GM19099 (cell line): Measurements from ENCODE around the gene TBC1D25.

Source experiments
- POLR2A ChIP-seq: IDR thresholded peaks from 3 replicates; pipeline ENCODE4 v1.6.1; 2011; ENCODE audit warnings: low read depth; ENCODE audit not compliant: insufficient read length; ENCODE audit errors: extremely low read depth

The TBC1D25 gene, protein sequence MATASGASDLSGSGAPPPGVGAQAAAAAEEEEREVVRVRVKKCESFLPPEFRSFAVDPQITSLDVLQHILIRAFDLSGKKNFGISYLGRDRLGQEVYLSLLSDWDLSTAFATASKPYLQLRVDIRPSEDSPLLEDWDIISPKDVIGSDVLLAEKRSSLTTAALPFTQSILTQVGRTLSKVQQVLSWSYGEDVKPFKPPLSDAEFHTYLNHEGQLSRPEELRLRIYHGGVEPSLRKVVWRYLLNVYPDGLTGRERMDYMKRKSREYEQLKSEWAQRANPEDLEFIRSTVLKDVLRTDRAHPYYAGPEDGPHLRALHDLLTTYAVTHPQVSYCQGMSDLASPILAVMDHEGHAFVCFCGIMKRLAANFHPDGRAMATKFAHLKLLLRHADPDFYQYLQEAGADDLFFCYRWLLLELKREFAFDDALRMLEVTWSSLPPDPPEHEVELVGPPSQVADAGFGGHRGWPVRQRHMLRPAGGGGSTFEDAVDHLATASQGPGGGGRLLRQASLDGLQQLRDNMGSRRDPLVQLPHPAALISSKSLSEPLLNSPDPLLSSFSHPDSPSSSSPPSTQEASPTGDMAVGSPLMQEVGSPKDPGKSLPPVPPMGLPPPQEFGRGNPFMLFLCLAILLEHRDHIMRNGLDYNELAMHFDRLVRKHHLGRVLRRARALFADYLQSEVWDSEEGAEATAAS

DNA sequence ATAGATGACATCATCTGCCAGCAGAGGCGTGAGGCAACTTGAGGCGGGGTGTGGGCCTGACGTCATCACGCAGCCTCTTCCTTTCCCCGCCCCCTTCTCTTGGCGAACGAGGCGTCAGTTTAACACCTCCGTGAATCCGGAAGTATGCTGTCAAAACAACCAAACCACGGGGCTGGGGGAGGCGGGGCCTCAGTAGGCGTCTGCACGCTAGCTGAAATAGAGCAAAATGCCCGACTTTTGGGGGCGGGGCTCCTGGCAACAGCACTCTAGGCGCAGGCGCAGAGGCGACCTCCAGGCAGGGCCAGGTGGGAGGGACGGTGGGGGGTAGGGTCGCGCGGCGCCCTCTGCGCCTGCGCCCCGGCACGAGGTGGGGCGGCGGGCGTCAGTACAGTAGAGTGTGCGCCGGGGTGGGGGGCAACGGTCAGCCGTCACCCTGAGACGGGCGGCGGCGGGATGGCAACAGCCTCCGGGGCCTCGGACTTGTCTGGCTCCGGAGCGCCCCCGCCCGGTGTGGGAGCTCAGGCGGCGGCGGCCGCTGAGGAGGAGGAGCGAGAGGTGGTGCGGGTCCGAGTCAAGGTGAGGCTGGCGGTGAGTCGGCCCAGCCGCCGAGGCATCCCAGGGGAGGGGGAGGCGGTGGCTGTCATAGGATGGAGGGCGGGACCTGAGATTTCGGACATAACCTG is at the start of gene TBC1D25:
TSS of gene TBC1D25 (plus strand) at position 370 of the 683 bp plus-strand sequence. CDS start at position 454, 84 bp downstream.
- TF ChIP-seq POLR2A = peak; percentile 60

DNA sequence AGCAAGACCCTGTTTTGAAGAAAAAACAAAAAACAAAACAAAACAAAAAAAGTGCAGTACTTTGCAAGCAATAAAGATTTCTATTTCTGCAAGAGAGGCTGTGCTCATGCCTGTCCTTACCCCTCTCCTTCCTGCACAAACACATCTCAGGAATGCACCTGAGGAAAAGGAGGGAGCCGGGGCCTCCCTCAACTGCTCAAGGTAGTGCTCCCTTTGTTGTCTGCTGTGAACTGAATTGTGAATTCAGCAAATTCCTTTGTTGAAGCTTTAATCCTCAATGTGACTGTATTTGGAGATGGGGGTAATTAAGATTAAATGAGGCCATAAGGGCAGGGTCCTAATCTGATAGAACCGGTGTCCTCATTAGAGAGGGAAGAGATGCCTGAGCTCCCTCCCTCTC is 49.6 kb upstream of the TBC1D25 start:
- no peak for TF ChIP-seq POLR2A

DNA sequence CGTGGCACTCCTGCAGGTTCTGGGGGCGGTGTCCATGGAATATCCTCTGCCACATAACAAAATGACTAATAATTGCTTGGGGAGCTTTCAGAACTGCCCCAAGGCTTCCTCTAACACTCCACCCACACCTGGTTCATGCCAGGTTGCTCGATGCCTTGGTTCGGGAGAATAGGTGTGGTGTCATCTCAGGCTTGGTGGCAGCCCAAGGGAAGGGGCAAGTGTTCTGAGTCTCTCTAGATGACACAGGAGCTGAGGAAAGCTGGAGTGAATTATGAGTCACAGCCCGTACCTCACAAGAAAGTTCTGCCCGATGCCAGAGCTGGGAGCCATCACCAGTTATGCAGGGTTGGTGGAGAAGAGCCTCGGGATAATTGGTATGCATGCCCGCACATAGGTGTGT is 48.9 kb upstream of the TBC1D25 start:
- TF ChIP-seq POLR2A = no peak

DNA sequence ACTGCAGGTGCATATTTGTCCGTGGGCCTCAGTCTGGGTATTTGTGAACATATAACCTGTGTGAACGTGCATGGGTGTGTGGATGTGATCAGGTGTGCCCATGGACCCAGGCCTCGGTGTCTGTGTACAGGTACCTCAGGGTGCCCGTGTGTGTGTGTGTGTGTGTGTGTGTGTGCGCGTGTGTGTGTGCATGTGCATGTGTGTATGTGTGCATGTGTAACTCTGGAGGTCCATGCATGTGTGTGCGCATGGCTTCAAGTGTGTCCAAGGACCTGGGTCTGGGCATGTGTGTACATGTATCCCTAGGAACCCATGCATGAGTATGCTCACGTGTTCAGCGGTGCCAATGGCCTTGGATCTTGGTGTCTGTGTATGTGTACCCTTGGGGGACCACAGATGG is 47.7 kb upstream of the TBC1D25 start:
- TF ChIP-seq POLR2A = no peak

DNA sequence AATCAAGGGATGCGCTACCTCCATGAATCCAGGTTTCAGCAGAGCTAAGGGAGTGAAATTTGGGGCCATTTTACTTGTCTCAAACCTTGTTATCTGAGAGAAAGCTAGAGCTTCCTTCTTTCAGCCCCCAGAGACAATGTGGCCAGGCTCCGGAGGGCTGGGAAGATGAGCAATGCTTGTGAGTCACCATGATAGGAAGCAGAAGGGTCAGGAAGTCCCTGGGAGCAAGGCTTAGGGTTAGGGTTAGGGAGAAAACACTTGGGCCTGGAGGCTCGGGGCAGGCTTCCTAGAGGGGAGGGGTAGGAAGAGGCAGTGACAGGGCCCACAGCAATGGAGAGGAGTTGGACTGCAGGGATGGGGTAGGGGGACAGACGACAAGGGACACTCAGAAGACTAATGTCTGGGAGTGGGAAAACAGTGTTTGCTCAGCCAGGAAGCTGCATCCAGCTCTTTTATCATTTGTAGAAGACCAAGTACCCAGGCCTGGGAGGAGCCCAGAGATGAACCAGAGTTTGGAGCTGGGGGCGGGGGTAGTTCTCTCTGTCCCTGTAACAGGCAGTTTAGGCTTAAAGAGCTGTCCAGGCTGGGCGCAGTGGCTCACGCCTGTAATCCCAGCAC is 47.1 kb upstream of the TBC1D25 start:
- no peak for TF ChIP-seq POLR2A

DNA sequence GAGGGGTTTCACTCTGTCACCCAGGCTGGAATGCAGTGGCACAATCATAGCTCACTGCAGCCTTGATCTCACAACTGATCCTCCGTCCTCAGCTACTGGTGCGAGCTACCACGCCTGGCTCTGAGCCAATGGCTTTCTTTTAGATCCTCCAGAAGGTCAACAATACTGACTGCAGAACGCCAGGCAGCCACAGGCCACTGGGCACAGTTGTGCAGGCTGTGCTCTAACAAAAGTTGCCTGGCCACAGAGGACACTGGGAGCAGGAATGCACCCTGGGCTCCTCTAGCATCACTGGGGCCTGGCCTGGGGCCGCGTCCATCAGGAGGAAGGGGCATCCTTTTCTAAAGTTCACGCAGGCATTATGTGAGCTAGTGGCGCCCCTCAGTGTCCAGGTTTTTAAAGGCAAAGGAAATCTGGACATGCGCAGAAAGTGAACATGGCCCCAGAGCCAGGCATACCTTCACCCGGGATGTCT is 45.6 kb upstream of the TBC1D25 start:
- no peak for TF ChIP-seq POLR2A

DNA sequence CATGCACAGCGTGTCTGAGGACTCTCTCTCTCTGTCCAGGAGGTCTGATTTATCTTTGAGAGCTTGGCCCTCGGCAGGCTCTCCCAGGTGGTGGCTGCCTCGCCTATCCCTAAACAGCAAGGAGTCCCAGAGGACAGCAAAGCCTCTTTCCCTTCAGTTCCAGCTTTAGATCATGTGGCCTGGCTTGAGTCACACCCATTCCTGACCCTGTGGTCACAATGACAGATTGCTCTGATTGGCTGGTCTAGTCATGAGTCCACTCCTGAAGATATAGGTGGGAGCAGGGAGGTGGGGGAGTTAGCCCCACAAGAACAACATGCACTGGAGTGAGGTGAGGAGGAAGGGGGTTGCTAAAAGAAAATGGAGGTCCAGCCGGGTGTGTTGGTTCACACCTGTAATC is 42.9 kb upstream of the TBC1D25 start:
- no peak for TF ChIP-seq POLR2A

DNA sequence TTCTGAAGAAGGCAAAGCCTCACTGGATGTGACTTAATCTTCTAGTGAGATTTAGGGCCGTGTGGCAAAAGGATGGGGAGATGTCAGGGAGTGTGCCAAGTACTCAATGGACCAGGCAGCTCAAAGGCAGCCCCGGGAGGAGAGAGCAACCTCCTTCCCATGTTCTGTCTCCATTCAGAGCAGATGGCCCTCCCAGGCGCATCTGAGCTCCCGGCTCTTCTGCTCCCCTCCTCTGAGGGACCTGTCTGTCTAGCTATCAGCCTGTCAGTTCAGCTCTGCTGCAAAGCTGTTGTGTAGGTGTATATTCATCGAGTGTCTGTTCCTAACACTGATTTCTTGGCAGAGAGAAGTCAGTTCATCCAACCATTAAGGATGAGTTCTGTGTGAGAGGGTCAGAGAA is 41.6 kb upstream of the TBC1D25 start:
- TF ChIP-seq POLR2A = no peak

DNA sequence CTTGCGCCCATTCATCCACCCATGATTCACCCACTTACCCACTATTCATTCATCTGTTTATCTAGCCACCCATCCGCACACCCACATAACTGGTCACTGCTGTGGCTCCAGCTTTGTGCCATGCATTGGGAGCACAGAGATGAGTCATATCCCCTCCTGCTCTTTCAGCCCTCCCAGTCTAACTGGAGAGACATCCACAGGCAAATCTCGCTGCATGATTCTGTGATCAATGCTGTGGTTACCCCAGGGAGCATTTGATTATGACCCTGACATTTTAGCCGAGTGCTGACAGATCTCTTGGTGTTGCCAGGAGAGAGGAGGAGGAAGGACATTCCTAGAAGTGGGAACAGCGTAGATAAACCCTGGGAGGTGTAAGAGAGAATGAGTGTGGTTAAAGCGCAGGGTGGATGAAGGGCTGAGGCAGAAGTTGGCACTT is 41.1 kb upstream of the TBC1D25 start:
- TF ChIP-seq POLR2A = no peak

DNA sequence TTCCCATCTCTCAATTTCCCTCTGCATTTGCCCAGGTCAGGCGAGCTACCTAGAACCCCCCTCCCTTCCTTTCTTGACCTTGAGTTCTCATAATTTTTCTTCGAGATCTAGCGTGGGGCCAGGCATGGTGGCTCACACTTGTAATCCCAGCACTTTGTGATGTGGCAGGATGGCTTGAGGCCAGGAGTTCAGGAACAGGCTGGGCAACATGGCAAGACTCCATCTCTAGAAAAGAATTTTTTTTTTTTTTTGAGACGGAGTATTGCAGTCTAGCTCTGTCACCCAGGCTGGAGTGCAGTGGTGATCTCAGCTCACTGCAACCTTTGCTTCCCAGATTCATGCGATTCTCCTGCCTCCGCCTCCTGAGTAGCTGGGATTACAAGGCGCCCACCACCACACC is 35.3 kb upstream of the TBC1D25 start:
- no peak for TF ChIP-seq POLR2A

DNA sequence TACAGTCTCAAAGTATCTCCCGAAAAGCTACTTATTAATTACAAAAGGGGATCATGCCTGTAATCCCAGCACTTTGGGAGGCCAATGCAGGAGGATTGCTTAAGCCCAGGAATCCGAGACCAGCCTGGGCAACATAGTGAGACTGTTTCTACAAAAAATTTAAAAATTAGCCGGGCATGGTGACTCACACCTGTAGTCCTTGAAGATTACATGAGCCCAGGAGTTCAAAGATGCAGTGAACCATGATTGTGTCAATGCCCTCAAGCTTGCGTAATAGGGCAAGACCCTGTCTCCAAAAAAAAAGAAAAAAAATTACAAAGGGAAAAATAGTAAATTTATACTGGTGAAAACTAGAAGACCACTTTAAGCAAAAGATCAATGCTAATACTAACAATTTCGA is 34.0 kb upstream of the TBC1D25 start:
- no peak for TF ChIP-seq POLR2A

DNA sequence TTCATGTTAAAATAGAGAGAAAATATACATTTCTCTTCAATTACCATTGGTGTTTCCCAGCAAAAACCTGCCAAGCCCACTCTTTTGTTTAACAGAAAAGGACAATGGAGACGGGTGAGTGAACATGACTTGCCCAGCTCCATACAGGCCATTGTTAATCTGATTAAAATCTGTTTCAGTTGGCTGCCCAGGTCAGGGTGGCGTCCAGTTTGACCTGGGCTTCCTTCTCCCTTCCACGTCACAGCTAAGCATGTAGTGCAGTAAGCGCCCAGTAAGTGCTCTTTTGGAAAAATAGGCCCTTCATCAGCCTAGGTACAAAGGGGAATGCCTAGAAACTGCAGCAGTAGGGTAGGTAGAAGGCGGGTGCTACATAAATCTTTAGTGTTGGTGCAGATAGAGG is 32.3 kb upstream of the TBC1D25 start:
- TF ChIP-seq POLR2A = no peak

DNA sequence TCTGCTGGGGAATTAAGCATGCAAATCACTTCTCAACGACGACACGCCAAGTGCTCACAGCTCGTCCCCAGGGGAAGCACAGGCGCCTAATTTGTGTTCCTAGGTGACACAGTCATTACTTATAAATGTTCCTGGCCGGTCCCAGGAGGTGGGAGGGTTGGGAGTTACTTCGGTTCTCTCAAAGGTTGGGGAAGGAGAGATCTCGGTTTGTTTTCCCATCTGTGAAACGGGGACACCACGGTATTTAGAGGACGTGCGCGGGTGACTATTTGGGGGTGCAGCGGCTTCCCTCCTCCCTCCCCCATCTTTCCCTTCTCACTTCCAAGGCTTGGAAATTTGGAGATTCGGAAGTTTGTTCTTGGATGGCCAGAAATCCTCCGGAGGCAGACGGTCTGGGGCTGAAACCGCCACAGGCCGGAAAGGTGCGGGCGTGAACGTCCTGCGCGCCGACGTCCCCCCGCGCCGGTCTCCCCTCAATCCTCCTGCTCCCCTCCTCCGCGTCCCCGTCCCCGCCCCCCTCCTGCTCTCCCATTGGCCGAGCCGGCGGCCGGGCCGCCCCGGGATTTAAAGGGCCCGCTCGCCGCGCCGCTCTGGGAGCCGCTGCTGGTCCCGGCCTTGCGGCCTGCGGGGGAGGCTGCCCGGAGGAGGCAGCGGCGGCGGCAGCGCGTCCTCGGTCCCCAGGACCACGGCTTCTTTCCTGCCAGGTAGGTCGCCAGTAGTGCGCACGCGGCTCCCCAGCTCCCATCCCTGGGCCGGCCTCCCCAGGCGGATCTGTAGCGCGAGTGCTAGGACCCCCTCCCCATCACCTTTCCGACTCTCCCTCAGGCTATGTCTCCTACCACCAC is 30.9 kb upstream of the TBC1D25 start, which contains the start of gene PORCN:
TSS of gene PORCN (plus strand) at position 593 of the 845 bp plus-strand sequence. CDS start 829 bp downstream, outside the sequence.
- TF ChIP-seq POLR2A = peak; percentile 78

DNA sequence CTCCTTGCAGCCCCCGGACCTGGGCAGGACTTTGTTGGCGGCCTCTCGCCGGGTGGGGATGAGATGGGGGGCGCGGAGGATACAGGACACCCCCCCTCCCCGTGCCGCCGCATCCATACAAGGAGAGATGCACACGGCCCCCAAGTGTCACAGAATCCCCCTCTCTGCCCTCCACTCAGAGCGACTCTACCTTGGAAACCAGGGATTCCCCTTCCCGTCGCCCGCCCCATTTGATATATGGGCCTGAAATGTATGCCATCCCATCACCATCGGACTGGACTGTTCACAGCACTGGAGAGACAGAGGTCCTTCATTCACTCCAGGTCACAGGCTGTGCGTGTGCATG is 30.3 kb upstream of the TBC1D25 start:
- no peak for TF ChIP-seq POLR2A
